ENCODE data around the gene DDX24. TPM values are rescaled to one million over a fixed set of nuclear protein-coding genes. Genes with fewer than 3 reads are reported as not detected.

DDX24 gene
- total and polyA plus RNA-seq, 5 experiments from 2014 or later, result 185 to 319 (median 274) TPM

DNA sequence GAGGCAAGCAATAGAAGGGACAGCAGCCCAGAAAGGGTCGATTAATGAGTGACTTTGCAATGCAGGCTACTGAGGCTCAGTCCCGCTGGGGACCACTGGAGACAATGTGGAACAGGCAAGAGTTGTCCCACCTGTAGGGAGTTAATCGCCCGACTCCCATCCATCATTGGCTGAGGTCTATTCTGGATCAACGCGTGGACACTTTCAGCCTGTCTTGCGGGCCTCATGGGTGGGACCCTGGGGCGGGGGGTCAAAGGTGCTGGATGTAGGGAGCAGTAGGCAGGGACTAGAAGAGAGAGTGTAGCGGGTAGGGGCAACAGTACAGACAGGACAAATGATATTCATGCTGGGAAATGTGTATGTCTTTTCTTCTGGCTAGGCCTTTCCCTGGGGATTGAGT lies 42.3 kb upstream of the DDX24 start:
- ATAC-seq (no peak), DNase-seq (peak in 1 of 10 donors; percentile 8)
- peaks cover 0 to 3% (median 2%) of the 10 kb centered on the region in 4 donors for H3K4me1 Mint-ChIP-seq
- H3K36me3 Mint-ChIP-seq, result peaks cover 2 to 30% (median 24%) of the 10 kb centered on the region in 3 donors
- H3K27me3 Mint-ChIP-seq, result peaks cover 0 to 11% (median 1%) of the 10 kb centered on the region in 5 donors
- peaks cover 0 to 35% (median 19%) of the 10 kb centered on the region in 9 donors for H3K9me3 Mint-ChIP-seq
- no peak overlapping the region for H3K4me3 Mint-ChIP-seq
- POLR2A ChIA-PET, result no interaction called here
- H3K27ac Mint-ChIP-seq, result no peak overlapping the region

DNA sequence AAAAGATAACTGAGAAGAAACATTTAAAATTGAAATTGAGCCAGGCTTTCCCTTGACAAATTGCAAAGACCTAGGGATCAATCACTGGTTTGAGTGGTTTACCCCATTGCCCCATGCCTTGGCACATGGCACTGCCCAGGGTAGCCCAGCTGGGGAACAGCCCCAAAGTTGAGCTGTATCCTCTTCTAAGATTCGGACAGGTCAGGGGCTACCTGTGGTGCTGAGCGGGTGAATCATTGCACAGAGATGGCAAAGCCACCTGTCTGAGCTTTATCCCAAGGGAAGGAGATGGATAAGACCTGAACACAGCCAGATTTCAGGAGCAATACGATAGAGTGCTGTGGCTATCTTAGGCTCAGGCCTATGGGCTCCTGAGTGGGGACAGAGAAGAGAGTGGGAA lies 41.4 kb upstream of the DDX24 start:
- Mint-ChIP-seq H3K27ac (no peak overlapping the region), H3K36me3 (peaks cover 2 to 30% (median 24%) of the 10 kb centered on the region in 3 donors), H3K4me3 (no peak overlapping the region), H3K9me3 (peaks cover 0 to 35% (median 19%) of the 10 kb centered on the region in 9 donors), H3K27me3 (peaks cover 0 to 20% (median 6%) of the 10 kb centered on the region in 5 donors), H3K4me1 (peaks cover 0 to 3% (median 0%) of the 10 kb centered on the region in 4 donors)
- DNase-seq, result no peak
- POLR2A ChIA-PET, result no interaction called here
- ATAC-seq, result no peak

DNA sequence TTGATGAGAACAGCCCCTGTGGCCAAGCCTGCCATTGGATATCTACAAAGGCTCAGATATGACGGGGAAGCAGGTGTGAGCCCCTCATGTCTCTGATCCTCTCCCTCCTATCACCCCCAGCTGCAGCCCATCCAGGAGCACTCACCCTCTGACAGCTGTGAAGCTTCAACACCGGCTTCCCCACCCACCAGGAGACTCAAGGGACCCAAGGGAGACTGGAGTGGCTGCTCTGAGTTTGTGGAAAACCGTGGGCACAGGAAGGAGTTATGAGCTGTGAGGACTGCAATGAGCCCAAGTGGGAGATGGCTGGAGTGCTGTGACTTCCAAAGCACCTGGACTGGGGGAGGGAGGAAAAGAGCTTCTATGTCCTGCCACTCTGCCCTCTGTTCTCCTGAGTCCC lies 40.5 kb upstream of the DDX24 start:
- H3K9me3 Mint-ChIP-seq, result peaks cover 0 to 35% (median 19%) of the 10 kb centered on the region in 9 donors
- no peak overlapping the region for H3K4me3 Mint-ChIP-seq
- POLR2A ChIA-PET, result no interaction called here
- H3K27me3 Mint-ChIP-seq, result peaks cover 4 to 29% (median 10%) of the 10 kb centered on the region in 5 donors
- peaks cover 0 to 2% (median 0%) of the 10 kb centered on the region in 4 donors for H3K4me1 Mint-ChIP-seq
- H3K36me3 Mint-ChIP-seq, result peaks cover 0 to 30% (median 20%) of the 10 kb centered on the region in 3 donors
- no peak for ATAC-seq
- DNase-seq, result no peak
- H3K27ac Mint-ChIP-seq, result no peak overlapping the region

DNA sequence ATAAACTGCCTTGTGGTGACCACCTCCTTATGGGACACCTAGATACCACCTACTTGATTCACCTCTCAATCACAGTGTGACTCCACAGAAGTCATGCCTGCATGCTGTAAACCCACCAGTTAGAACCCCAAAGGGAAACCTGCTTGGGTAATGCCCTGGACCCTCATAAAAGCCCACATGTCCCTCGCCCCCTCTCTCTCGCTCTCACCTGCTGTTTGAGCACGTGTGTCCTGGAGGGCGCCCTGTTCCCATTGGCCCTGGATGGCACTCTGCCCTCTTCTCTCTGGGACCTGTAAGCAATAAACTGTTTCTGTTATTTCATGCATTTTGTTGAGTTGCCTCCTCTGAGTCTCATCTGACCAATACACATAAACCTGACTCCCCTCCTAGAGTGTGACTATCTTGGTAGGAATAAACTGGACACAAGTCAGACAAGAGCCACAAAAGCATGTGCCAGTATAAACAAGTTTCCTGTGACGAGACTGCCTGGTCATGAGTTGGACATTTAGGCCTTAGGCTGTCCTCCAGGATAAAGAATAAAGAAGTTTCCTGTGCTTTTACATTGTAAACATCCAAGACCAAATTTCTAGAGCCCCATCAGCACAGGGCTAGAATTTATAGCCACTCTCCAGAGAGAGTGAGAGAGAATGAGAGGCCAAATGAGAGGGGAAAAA lies 39.8 kb upstream of the DDX24 start:
- no peak for ATAC-seq
- no peak for DNase-seq
- Mint-ChIP-seq H3K36me3 (peaks cover 0 to 30% (median 20%) of the 10 kb centered on the region in 3 donors), H3K4me1 (no peaks in the 10 kb centered on the region), H3K4me3 (no peak overlapping the region), H3K27ac (no peak overlapping the region), H3K9me3 (peaks cover 0 to 35% (median 19%) of the 10 kb centered on the region in 9 donors), H3K27me3 (peaks cover 7 to 36% (median 12%) of the 10 kb centered on the region in 5 donors)
- POLR2A ChIA-PET, result no interaction called here

DNA sequence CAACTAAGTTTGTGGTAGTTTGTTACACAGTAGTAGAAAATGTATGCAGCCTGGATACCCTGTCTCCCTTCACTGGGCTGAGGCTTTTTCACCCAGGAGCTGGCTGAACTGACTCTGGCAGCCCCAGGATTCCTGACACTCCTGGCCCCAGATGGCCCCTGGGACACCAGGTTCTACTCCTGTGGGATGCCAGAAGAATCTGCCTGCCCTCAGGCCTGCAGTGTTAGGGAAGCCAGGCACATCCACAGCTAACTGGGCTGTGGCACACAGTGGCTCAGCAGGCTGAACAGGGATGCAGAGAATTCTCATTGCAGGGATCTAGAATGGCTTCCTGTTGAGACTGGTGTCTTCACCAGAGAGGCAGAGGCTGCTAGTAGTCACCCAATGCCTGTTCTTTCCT lies 38.1 kb upstream of the DDX24 start:
- Mint-ChIP-seq H3K27me3 (peaks cover 12 to 54% (median 18%) of the 10 kb centered on the region in 5 donors), H3K27ac (no peak overlapping the region), H3K4me1 (peaks cover 0 to 1% (median 0%) of the 10 kb centered on the region in 4 donors), H3K4me3 (no peak overlapping the region), H3K9me3 (peaks cover 0 to 35% (median 19%) of the 10 kb centered on the region in 9 donors), H3K36me3 (peaks cover 0 to 30% (median 20%) of the 10 kb centered on the region in 3 donors)
- DNase-seq (no peak), ATAC-seq (no peak)
- POLR2A ChIA-PET, result no interaction called here

DNA sequence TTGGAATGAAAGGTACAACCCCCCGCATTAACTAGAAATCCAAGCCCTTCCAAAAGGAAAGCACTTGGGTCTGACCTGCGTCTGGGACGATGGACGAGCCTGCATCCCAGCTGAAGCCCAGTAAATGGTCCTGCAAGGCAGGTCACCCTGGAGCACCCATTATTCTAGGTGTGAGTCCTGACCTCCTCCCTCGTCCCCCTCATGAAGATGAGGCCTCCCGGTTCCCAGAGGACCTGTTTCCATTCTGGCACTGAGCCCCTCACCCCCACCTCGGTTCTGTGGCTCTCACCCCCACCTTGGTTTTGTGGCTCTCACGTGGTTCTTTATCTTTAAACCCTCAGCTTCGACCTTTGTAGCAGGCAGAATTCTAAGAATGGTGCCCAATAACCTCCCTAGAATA lies 36.9 kb upstream of the DDX24 start:
- Mint-ChIP-seq H3K36me3 (peaks cover 0 to 25% (median 18%) of the 10 kb centered on the region in 3 donors), H3K4me1 (peaks cover 0 to 1% (median 0%) of the 10 kb centered on the region in 4 donors), H3K27me3 (peaks cover 12 to 62% (median 20%) of the 10 kb centered on the region in 5 donors), H3K9me3 (peaks cover 0 to 32% (median 17%) of the 10 kb centered on the region in 9 donors), H3K4me3 (no peak overlapping the region), H3K27ac (peak overlapping the region in 1 of 10 donors; percentile 17)
- DNase-seq, result no peak
- POLR2A ChIA-PET, result no interaction called here
- no peak for ATAC-seq

DNA sequence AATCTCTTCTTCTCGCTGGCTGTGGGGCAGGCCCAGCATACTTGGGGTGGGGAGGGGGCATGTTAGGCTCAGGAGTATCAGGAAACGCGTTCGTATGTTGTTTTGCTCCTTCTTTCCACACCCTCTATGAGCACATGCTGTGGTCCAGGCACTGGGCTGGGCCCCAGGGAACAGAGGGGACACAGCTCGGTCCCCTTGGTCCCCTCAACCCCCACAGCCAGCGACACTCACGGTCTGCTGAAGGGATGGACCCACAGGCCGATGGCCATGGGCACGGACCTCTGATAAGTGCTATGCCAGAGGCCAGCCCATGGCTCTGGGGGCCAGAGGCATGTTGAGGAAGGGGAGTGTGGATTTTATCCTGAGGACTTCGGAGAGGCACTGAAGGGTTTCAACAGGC lies 35.7 kb upstream of the DDX24 start:
- Mint-ChIP-seq H3K36me3 (peaks cover 0 to 19% (median 13%) of the 10 kb centered on the region in 3 donors), H3K4me3 (no peak overlapping the region), H3K27me3 (peaks cover 11 to 62% (median 23%) of the 10 kb centered on the region in 5 donors), H3K9me3 (peaks cover 0 to 23% (median 12%) of the 10 kb centered on the region in 9 donors), H3K4me1 (peaks cover 0 to 1% (median 0%) of the 10 kb centered on the region in 4 donors), H3K27ac (no peak overlapping the region)
- POLR2A ChIA-PET, result no interaction called here
- ATAC-seq (no peak), DNase-seq (no peak)

DNA sequence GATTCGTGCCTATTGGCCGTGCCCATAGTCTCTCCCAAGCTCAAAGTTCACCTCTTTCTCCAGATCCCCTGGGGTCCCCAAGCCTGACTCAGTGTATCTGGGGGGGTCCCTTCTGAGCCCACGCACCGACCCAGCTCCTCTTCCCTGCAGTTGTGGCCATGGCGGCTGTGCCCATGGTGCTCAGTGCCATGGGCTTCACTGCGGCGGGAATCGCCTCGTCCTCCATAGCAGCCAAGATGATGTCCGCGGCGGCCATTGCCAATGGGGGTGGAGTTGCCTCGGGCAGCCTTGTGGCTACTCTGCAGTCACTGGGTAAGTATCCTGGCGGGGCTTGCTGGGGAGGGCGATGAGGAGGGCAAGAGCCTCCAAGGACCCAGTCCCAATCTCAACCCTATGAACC lies 34.6 kb upstream of the DDX24 start:
- DNase-seq, result no peak
- ATAC-seq, result no peak
- H3K27me3 Mint-ChIP-seq, result peaks cover 11 to 52% (median 23%) of the 10 kb centered on the region in 5 donors
- no peak overlapping the region for H3K27ac Mint-ChIP-seq
- peaks cover 0 to 1% (median 0%) of the 10 kb centered on the region in 4 donors for H3K4me1 Mint-ChIP-seq
- H3K9me3 Mint-ChIP-seq, result peaks cover 0 to 16% (median 7%) of the 10 kb centered on the region in 9 donors
- POLR2A ChIA-PET, result no interaction called here
- H3K4me3 Mint-ChIP-seq, result no peak overlapping the region
- peaks cover 0 to 13% (median 3%) of the 10 kb centered on the region in 3 donors for H3K36me3 Mint-ChIP-seq

DNA sequence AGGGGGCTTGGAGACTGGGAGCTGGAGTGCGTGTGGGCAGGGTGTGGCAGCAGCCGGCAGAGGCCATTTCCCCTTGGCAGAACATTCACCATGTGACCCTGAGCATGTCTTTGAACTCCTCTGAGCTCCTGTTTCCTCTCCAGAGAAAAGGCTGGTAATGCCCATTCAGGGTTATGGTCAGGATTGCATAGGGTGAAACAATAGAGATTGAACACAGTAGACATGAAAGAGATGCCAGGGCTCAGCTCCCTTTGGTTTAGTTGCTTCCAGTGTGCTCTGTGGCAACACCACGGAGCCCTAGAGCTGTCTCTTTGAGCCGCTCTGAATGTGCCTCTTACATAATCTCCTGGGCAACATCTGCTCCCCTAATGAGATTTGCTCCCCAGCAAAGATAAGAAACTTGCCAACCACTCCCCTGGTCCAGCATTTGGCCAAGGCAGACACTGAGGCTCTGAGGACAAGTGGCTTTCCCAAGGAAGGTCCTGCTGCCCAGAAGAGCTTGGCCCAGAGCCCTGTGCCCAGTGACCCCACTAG lies 34.1 kb upstream of the DDX24 start:
- no peak overlapping the region for H3K4me3 Mint-ChIP-seq
- POLR2A ChIA-PET, result no interaction called here

DNA sequence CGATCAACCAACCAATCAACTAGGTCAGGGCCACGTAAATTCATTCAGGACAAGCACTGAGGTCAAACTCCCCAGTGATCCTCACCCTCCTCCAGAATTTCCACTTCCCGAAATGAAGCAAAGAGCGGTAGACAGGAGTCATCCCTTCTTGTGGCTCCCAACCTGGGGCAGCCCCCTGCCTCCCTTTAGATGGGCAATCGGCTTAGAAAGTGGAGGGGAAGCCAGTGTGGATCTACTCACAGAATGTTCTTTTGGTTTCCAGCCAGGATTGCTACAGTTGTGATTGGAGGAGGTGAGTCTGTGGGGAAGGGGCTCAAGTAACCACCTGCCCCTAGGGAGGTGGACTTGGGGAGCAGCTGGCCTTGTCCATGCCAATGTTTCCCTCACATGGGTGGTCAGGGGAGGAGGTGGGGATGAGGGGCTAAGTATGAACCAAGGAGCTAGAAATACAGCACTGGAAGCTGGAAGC lies 33.6 kb upstream of the DDX24 start:
- Mint-ChIP-seq H3K4me3 (no peak overlapping the region), H3K27me3 (peaks cover 11 to 51% (median 23%) of the 10 kb centered on the region in 5 donors), H3K9me3 (peaks cover 0 to 6% (median 3%) of the 10 kb centered on the region in 9 donors), H3K4me1 (peaks cover 0 to 1% (median 0%) of the 10 kb centered on the region in 4 donors), H3K36me3 (peaks cover 0 to 3% (median 0%) of the 10 kb centered on the region in 3 donors), H3K27ac (peak overlapping the region in 2 of 10 donors; percentile 6 to 25)
- POLR2A ChIA-PET, result no interaction called here
- DNase-seq (no peak), ATAC-seq (no peak)

More for the DNA sequence above, 34.1 kb upstream of the DDX24 start:
- ATAC-seq (no peak), DNase-seq (no peak)
- H3K27me3 Mint-ChIP-seq, result peaks cover 11 to 51% (median 23%) of the 10 kb centered on the region in 5 donors
- peaks cover 0 to 11% (median 6%) of the 10 kb centered on the region in 9 donors for H3K9me3 Mint-ChIP-seq
- peaks cover 0 to 1% (median 0%) of the 10 kb centered on the region in 4 donors for H3K4me1 Mint-ChIP-seq
- H3K36me3 Mint-ChIP-seq, result peaks cover 0 to 8% (median 0%) of the 10 kb centered on the region in 3 donors
- H3K27ac Mint-ChIP-seq, result peak overlapping the region in 2 of 10 donors; percentile 25 to 34

DNA sequence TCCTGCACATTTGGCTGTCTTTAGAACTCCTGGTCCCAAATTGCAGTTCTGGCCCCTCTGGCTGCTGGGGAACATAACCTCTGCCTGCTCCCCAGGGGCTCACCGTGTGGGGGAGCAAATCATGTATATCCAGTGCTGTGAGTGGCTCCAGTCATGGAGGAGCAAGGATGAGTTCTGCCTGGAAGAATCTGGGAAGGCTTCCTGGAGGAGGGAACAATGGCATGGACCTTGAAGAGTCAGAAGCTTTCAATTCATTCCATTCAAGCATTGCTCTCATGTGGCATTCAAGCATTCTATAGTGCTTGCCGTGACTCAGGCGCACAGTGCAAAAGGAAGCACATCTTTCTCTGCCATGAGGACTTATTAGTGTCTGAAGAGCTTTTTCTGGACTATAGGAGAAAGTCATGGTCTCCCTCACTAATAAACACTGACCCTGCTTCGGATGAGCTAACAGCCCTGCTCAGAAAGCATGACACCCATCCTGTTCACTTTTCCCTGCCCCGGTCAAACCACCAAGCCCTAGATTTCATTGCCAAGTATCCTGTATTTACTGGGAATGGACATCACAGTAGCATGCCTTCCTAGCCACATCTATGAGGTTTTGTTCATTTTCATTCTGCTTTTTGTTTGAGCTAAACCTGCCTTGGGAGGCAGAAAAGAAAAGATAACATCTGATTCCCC lies 33.0 kb upstream of the DDX24 start:
- no peaks in the 10 kb centered on the region for H3K36me3 Mint-ChIP-seq
- ATAC-seq (no peak), DNase-seq (no peak)
- POLR2A ChIA-PET, result no interaction called here
- H3K27ac Mint-ChIP-seq, result no peak overlapping the region
- H3K4me3 Mint-ChIP-seq, result no peak overlapping the region
- peaks cover 0 to 3% (median 0%) of the 10 kb centered on the region in 9 donors for H3K9me3 Mint-ChIP-seq
- peaks cover 11 to 51% (median 23%) of the 10 kb centered on the region in 5 donors for H3K27me3 Mint-ChIP-seq
- peaks cover 0 to 1% (median 0%) of the 10 kb centered on the region in 4 donors for H3K4me1 Mint-ChIP-seq

DNA sequence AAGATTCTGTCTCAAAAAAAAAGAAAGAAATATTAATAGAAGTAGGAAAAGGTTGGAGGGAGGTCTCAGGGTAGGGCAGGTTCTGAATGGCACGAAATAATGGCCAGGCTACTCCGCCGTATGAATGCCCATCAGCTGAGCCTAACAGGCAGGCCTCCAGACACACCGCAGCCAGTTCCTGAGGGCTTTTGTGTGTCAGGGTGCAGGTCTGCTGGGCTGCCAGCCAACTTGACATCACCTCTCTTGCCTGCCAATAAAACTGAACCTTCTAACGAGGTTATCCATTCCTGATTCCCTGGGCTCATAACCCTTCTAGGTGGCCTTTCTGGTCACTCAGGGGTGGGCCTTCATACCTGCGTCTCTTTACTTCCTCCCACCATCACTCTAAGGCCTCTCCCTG lies 32.5 kb upstream of the DDX24 start:
- POLR2A ChIA-PET, result no interaction called here
- Mint-ChIP-seq H3K27ac (no peak overlapping the region), H3K9me3 (peaks cover 0 to under 1% (median 0%) of the 10 kb centered on the region in 9 donors), H3K36me3 (no peaks in the 10 kb centered on the region), H3K4me1 (peaks cover 0 to 1% (median 0%) of the 10 kb centered on the region in 4 donors), H3K27me3 (peaks cover 11 to 51% (median 23%) of the 10 kb centered on the region in 5 donors), H3K4me3 (no peak overlapping the region)
- no peak for DNase-seq
- ATAC-seq, result no peak
